ENCODE data around the gene LIN37. TPM values are rescaled to one million over a fixed set of nuclear protein-coding genes. Genes with fewer than 3 reads are reported as not detected.

Gene LIN37
- total and polyA plus RNA-seq, 9 of the 15 experiments (the other 6 are each of a cell fraction or from before 2014, with no cell fraction given), result 1.2 to 12.5 (median 8.6) TPM

DNA sequence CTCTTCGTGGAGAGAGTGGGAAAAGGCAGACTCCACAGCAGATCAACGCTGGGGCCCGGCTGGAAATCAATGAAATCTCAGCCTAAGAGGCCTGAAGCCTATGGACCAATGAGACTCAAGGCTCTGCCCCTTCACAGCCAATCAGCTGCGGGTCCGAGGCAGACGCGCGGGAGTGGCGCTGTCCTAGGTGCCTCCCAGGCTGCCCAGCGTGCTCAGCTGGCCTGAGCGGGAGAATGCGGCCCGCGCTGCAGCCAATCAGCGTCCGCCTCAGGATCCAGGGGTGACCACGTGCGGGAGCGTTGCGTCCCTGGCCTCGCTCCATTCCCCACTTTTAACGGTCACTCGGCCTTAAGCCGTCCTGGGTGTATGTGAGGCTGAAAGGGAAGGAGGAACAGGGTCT, 44.2 kb upstream of the LIN37 start, which contains the start of gene ZBTB32 (continued):
- TF ChIP-seq, protein P1, sequence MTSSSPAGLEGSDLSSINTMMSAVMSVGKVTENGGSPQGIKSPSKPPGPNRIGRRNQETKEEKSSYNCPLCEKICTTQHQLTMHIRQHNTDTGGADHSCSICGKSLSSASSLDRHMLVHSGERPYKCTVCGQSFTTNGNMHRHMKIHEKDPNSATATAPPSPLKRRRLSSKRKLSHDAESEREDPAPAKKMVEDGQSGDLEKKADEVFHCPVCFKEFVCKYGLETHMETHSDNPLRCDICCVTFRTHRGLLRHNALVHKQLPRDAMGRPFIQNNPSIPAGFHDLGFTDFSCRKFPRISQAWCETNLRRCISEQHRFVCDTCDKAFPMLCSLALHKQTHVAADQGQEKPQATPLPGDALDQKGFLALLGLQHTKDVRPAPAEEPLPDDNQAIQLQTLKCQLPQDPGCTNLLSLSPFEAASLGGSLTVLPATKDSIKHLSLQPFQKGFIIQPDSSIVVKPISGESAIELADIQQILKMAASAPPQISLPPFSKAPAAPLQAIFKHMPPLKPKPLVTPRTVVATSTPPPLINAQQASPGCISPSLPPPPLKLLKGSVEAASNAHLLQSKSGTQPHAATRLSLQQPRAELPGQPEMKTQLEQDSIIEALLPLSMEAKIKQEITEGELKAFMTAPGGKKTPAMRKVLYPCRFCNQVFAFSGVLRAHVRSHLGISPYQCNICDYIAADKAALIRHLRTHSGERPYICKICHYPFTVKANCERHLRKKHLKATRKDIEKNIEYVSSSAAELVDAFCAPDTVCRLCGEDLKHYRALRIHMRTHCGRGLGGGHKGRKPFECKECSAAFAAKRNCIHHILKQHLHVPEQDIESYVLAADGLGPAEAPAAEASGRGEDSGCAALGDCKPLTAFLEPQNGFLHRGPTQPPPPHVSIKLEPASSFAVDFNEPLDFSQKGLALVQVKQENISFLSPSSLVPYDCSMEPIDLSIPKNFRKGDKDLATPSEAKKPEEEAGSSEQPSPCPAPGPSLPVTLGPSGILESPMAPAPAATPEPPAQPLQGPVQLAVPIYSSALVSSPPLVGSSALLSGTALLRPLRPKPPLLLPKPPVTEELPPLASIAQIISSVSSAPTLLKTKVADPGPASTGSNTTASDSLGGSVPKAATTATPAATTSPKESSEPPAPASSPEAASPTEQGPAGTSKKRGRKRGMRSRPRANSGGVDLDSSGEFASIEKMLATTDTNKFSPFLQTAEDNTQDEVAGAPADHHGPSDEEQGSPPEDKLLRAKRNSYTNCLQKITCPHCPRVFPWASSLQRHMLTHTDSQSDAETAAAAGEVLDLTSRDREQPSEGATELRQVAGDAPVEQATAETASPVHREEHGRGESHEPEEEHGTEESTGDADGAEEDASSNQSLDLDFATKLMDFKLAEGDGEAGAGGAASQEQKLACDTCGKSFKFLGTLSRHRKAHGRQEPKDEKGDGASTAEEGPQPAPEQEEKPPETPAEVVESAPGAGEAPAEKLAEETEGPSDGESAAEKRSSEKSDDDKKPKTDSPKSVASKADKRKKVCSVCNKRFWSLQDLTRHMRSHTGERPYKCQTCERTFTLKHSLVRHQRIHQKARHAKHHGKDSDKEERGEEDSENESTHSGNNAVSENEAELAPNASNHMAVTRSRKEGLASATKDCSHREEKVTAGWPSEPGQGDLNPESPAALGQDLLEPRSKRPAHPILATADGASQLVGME (CRISPR knock-in tag; IDR thresholded peaks at IDR 0.05), result no peak
- TF ChIP-seq LEF1 (IDR thresholded peaks at IDR 0.05) (no peak), HEY1 (CRISPR knock-in tag; IDR thresholded peaks at IDR 0.05; ENCODE audit: borderline replicate concordance) (no peak), COPS2 (conservative IDR thresholded peaks at IDR 0.05) (no peak), CC2D1A (IDR thresholded peaks at IDR 0.05) (no peak), PHTF2 (CRISPR knock-in tag; IDR thresholded peaks at IDR 0.05) (no peak), RBM25 (IDR thresholded peaks at IDR 0.05; ENCODE audit: low read depth, low read length, severe bottlenecking) (peak; percentile 74), KLF6 (CRISPR knock-in tag; IDR thresholded peaks at IDR 0.05; ENCODE audit: borderline replicate concordance) (no peak), ZC3H8 (IDR thresholded peaks at IDR 0.05) (no peak), SRF (CRISPR knock-in tag; IDR thresholded peaks at IDR 0.05) (no peak)
- TF ChIP-seq, protein P2, sequence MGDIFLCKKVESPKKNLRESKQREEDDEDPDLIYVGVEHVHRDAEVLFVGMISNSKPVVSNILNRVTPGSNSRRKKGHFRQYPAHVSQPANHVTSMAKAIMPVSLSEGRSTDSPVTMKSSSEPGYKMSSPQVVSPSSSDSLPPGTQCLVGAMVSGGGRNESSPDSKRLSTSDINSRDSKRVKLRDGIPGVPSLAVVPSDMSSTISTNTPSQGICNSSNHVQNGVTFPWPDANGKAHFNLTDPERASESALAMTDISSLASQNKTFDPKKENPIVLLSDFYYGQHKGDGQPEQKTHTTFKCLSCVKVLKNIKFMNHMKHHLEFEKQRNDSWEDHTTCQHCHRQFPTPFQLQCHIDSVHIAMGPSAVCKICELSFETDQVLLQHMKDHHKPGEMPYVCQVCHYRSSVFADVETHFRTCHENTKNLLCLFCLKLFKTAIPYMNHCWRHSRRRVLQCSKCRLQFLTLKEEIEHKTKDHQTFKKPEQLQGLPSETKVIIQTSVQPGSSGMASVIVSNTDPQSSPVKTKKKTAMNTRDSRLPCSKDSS (IDR thresholded peaks at IDR 0.05; ENCODE audit: low read depth, partially characterized antibody), result no peak
- TF ChIP-seq, protein P3, sequence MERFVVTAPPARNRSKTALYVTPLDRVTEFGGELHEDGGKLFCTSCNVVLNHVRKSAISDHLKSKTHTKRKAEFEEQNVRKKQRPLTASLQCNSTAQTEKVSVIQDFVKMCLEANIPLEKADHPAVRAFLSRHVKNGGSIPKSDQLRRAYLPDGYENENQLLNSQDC (CRISPR knock-in tag; IDR thresholded peaks at IDR 0.05), result no peak
- TF ChIP-seq, protein P4, sequence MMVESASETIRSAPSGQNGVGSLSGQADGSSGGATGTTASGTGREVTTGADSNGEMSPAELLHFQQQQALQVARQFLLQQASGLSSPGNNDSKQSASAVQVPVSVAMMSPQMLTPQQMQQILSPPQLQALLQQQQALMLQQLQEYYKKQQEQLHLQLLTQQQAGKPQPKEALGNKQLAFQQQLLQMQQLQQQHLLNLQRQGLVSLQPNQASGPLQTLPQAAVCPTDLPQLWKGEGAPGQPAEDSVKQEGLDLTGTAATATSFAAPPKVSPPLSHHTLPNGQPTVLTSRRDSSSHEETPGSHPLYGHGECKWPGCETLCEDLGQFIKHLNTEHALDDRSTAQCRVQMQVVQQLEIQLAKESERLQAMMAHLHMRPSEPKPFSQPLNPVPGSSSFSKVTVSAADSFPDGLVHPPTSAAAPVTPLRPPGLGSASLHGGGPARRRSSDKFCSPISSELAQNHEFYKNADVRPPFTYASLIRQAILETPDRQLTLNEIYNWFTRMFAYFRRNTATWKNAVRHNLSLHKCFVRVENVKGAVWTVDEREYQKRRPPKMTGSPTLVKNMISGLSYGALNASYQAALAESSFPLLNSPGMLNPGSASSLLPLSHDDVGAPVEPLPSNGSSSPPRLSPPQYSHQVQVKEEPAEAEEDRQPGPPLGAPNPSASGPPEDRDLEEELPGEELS (CRISPR knock-in tag; IDR thresholded peaks at IDR 0.05; ENCODE audit: borderline replicate concordance), result peak; percentile 55; the same call in 1 of the 2 replicates
- TF ChIP-seq, protein P5, sequence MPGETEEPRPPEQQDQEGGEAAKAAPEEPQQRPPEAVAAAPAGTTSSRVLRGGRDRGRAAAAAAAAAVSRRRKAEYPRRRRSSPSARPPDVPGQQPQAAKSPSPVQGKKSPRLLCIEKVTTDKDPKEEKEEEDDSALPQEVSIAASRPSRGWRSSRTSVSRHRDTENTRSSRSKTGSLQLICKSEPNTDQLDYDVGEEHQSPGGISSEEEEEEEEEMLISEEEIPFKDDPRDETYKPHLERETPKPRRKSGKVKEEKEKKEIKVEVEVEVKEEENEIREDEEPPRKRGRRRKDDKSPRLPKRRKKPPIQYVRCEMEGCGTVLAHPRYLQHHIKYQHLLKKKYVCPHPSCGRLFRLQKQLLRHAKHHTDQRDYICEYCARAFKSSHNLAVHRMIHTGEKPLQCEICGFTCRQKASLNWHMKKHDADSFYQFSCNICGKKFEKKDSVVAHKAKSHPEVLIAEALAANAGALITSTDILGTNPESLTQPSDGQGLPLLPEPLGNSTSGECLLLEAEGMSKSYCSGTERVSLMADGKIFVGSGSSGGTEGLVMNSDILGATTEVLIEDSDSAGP (CRISPR knock-in tag; IDR thresholded peaks at IDR 0.05), result no peak
- TF ChIP-seq, protein P6, sequence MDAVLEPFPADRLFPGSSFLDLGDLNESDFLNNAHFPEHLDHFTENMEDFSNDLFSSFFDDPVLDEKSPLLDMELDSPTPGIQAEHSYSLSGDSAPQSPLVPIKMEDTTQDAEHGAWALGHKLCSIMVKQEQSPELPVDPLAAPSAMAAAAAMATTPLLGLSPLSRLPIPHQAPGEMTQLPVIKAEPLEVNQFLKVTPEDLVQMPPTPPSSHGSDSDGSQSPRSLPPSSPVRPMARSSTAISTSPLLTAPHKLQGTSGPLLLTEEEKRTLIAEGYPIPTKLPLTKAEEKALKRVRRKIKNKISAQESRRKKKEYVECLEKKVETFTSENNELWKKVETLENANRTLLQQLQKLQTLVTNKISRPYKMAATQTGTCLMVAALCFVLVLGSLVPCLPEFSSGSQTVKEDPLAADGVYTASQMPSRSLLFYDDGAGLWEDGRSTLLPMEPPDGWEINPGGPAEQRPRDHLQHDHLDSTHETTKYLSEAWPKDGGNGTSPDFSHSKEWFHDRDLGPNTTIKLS (IDR thresholded peaks at IDR 0.05; ENCODE audit: borderline replicate concordance, low read depth), result no peak

All from K562 (cell line).